ENCODE measurements around the gene WIPF2.
A peak's percentile ranks its signal among the peaks of the same experiment; 100 is the strongest.

Gene WIPF2

GRCh38 chr17:40218740-40219593, at the start of gene WIPF2:
Gene WIPF2 (plus strand): TSS chr17:40219304. CDS start chr17:40256460, 37,156 bp downstream.
- Mint-ChIP-seq H3K4me1 (peaks cover 34% of the 10 kb centered on the region), H3K4me3 (peak within 1 kb of the TSS; percentile 78), H3K9me3 (no peaks in the 10 kb centered on the region), H3K36me3 (peaks cover 5% of the 10 kb centered on the region), H3K27ac (peak within 1 kb of the TSS; percentile 99), H3K27me3 (no peaks in the 10 kb centered on the region)
- peak; percentile 98 for DNase-seq
- CTCF ChIA-PET: interaction anchor here (0.8 to 1.8 kb wide), 9 partner anchors 9 to 106 kb away, joined by 3 to 7 read pairs (median 4); no protein-coding TSS in a partner anchor

GRCh38 chr17:40170325-40170724, 48.8 kb upstream of the WIPF2 start:
- no peak for DNase-seq
- H3K36me3 Mint-ChIP-seq: peaks cover 58% of the 10 kb centered on the region
- H3K9me3 Mint-ChIP-seq: no peaks in the 10 kb centered on the region
- no peak overlapping the region for H3K27ac Mint-ChIP-seq
- peaks cover 4% of the 10 kb centered on the region for H3K4me1 Mint-ChIP-seq
- H3K27me3 Mint-ChIP-seq: no peaks in the 10 kb centered on the region
- CTCF ChIA-PET: interaction anchor here (0.6 to 3.6 kb wide), 4 partner anchors 57 to 157 kb away, joined by 3 to 19 read pairs (median 4); no protein-coding TSS in a partner anchor
- H3K4me3 Mint-ChIP-seq: no peak overlapping the region

- H3K4me3 Mint-ChIP-seq: no peak overlapping the region
- no peak for DNase-seq
- no peaks in the 10 kb centered on the region for H3K9me3 Mint-ChIP-seq
- peaks cover 55% of the 10 kb centered on the region for H3K36me3 Mint-ChIP-seq
- no peaks in the 10 kb centered on the region for H3K27me3 Mint-ChIP-seq
- CTCF ChIA-PET: interaction anchor here (3.6 kb wide), 1 partner anchor 58 kb away, joined by 19 read pairs; no protein-coding TSS in a partner anchor
- no peak overlapping the region for H3K27ac Mint-ChIP-seq
- H3K4me1 Mint-ChIP-seq: peaks cover 6% of the 10 kb centered on the region
Measured at GRCh38 chr17:40171750-40172149, 47.4 kb upstream of the WIPF2 start.

DNA sequence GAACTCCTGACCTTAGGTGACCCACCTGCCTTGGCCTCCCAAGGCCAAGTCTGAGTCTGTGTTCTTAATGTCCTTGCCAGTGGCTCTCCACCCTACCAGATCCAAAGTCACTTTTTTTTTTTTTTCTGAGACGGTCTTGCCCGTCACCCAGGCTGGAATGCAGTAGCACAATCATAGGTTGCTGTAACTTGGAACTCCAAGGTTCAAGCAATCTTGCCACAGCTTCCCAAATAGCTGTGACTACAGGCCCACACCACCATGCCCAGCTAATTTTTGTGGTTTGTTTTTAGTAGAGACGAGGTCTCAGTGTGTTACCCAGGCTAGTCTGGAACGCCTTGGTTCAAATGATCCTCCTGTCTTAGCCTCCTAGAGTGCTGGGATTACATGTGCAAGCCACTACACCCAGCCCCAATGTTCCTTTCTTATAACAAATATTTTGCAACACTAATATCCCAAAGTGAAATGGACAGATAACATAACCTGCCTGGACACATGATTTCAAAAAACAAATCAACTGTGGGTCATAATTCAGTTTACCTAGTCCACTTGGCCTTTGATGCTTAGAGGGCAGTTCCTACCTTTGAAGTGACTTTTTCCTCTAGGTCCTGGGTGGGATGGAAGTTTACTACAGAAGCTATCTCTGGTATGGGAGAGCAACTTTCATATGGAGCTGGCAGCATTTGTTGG, 45.9 kb upstream of the WIPF2 start:
- DNase-seq: no peak

DNA sequence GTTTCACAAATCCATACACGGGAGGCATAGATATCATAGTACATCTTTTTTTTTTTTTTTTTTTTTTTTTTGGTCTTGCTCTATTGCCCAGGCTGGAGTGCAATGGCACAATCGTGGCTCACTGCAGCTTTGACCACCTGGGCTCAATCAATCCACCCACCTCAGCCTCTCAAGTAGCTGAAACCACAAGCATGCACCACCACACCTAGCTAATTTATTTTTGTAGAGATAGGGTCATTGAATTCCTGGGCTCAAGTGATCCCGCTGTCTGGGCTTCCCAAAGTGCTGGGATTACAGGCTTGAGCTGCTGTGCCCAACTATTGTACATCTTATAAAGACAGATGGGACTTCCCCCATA, 45.3 kb upstream of the WIPF2 start:
- no peak overlapping the region for H3K27ac Mint-ChIP-seq
- CTCF ChIA-PET: no interaction called here
- H3K9me3 Mint-ChIP-seq: no peaks in the 10 kb centered on the region
- H3K4me3 Mint-ChIP-seq: no peak overlapping the region
- H3K4me1 Mint-ChIP-seq: peaks cover 9% of the 10 kb centered on the region
- peaks cover 7% of the 10 kb centered on the region for H3K27me3 Mint-ChIP-seq
- no peak for DNase-seq
- peaks cover 37% of the 10 kb centered on the region for H3K36me3 Mint-ChIP-seq

More for the DNA sequence above, 45.9 kb upstream of the WIPF2 start:
- CTCF ChIA-PET: interaction anchor here (1.0 to 3.6 kb wide), 2 partner anchors 18 to 60 kb away, joined by 4 to 19 read pairs; no protein-coding TSS in a partner anchor
- Mint-ChIP-seq H3K4me1 (peaks cover 10% of the 10 kb centered on the region), H3K36me3 (peaks cover 43% of the 10 kb centered on the region), H3K9me3 (no peaks in the 10 kb centered on the region), H3K4me3 (no peak overlapping the region), H3K27ac (peak overlapping the region; percentile 50), H3K27me3 (peaks cover 1% of the 10 kb centered on the region)

DNA sequence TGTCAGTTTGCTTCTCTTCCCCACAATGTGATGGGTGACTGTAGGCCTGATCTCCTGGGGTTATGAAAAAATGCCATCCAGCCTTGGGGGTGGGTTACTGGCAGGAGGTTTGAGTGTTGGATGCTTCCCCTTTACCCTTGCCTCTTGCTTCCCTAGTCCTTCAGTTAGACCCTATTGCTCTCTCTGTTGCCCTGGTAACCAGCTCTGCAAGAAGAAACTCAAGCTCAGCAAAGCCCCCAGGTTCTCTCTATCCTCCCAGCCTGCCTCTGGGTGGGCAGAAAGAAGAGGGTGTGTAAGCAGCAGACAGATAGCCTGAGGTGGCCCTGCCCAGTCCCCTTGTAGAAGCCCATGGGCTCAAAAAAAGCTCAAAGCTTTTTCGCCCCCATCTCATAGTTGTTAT, 44.6 kb upstream of the WIPF2 start:
- no peak overlapping the region for H3K4me3 Mint-ChIP-seq
- no peak for DNase-seq
- no peak overlapping the region for H3K27ac Mint-ChIP-seq
- peaks cover 31% of the 10 kb centered on the region for H3K36me3 Mint-ChIP-seq
- CTCF ChIA-PET: interaction anchor here (1.0 to 2.9 kb wide), 2 partner anchors 16 to 61 kb away, joined by 5 to 18 read pairs; no protein-coding TSS in a partner anchor
- no peaks in the 10 kb centered on the region for H3K9me3 Mint-ChIP-seq
- H3K4me1 Mint-ChIP-seq: peaks cover 9% of the 10 kb centered on the region
- peaks cover 8% of the 10 kb centered on the region for H3K27me3 Mint-ChIP-seq

- Mint-ChIP-seq H3K27me3 (peaks cover 8% of the 10 kb centered on the region), H3K36me3 (peaks cover 24% of the 10 kb centered on the region), H3K4me3 (no peak overlapping the region), H3K4me1 (peaks cover 9% of the 10 kb centered on the region), H3K27ac (no peak overlapping the region), H3K9me3 (no peaks in the 10 kb centered on the region)
- DNase-seq: no peak
- CTCF ChIA-PET: interaction anchor here (0.8 to 2.9 kb wide), 5 partner anchors 8 to 100 kb away, joined by 3 to 18 read pairs (median 4); no protein-coding TSS in a partner anchor
Measured at GRCh38 chr17:40175928-40176753, 43.0 kb upstream of the WIPF2 start.

- CTCF ChIA-PET: interaction anchor here (1.1 to 2.9 kb wide), 4 partner anchors 9 to 101 kb away, joined by 3 to 18 read pairs (median 5); no protein-coding TSS in a partner anchor
- Mint-ChIP-seq H3K27ac (no peak overlapping the region), H3K36me3 (peaks cover 19% of the 10 kb centered on the region), H3K4me1 (peaks cover 9% of the 10 kb centered on the region), H3K4me3 (peak overlapping the region; percentile 35), H3K27me3 (peaks cover 8% of the 10 kb centered on the region), H3K9me3 (no peaks in the 10 kb centered on the region)
- DNase-seq: no peak
Measured at GRCh38 chr17:40176754-40177110, 42.4 kb upstream of the WIPF2 start.

DNA sequence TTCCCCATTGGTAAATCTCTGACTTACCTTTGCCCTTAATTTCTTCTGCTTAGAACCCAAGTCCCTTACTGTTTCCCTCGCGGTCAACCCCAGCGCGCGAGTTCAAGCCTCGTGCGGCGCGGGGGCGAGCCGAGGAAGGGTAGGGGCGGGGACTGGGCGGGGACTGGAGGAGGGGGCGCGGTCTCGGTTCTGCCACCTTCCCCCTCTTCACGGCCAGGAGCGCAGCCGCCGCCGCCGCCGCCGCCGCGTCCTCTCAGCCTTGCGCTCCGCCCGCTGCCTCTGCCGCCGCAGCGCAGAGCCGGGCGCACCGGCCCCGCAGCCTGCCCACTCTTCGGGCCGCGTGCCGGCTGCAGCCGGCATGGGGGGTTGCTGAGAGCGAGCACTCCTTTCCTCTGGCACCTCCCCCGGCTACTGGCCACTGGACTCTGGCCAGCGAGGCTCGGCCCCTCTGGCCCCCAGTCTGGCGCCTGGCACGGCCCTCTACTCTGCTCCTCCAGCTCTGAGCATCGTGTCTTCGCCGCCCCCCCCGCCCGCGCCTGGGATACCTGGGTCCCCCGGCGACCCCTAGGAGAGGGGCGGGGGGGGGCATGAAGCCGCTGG, 41.7 kb upstream of the WIPF2 start, which contains the start of gene RAPGEFL1:
TSS of gene RAPGEFL1 (plus strand) at position 196 of the 600 bp plus-strand sequence. CDS start at position 588, 392 bp downstream.
- DNase-seq: peak; percentile 89
- H3K9me3 Mint-ChIP-seq: no peaks in the 10 kb centered on the region
- peak within 1 kb of the TSS; percentile 83 for H3K27ac Mint-ChIP-seq
- H3K36me3 Mint-ChIP-seq: peaks cover 19% of the 10 kb centered on the region
- CTCF ChIA-PET: interaction anchor here (1.0 to 2.9 kb wide), 6 partner anchors 9 to 101 kb away, joined by 3 to 18 read pairs (median 5); no protein-coding TSS in a partner anchor
- H3K27me3 Mint-ChIP-seq: peaks cover 8% of the 10 kb centered on the region
- H3K4me1 Mint-ChIP-seq: peaks cover 9% of the 10 kb centered on the region
- peak within 1 kb of the TSS; percentile 35 for H3K4me3 Mint-ChIP-seq

- DNase-seq: no peak
- H3K9me3 Mint-ChIP-seq: no peaks in the 10 kb centered on the region
- no peak overlapping the region for H3K27ac Mint-ChIP-seq
- no peak overlapping the region for H3K4me3 Mint-ChIP-seq
- CTCF ChIA-PET: interaction anchor here (1.0 to 2.4 kb wide), 4 partner anchors 10 to 65 kb away, joined by 3 to 7 read pairs (median 4); no protein-coding TSS in a partner anchor
- peaks cover 8% of the 10 kb centered on the region for H3K27me3 Mint-ChIP-seq
- peaks cover 17% of the 10 kb centered on the region for H3K36me3 Mint-ChIP-seq
- peaks cover 9% of the 10 kb centered on the region for H3K4me1 Mint-ChIP-seq
Measured at GRCh38 chr17:40178021-40178601, 41.0 kb upstream of the WIPF2 start.

GRCh38 chr17:40178660-40179059, 40.4 kb upstream of the WIPF2 start:
- peaks cover 9% of the 10 kb centered on the region for H3K4me1 Mint-ChIP-seq
- CTCF ChIA-PET: interaction anchor here (1.0 to 2.4 kb wide), 4 partner anchors 10 to 66 kb away, joined by 3 to 7 read pairs (median 4); no protein-coding TSS in a partner anchor
- H3K27ac Mint-ChIP-seq: no peak overlapping the region
- peaks cover 8% of the 10 kb centered on the region for H3K27me3 Mint-ChIP-seq
- peaks cover 12% of the 10 kb centered on the region for H3K36me3 Mint-ChIP-seq
- no peak overlapping the region for H3K4me3 Mint-ChIP-seq
- DNase-seq: no peak
- no peaks in the 10 kb centered on the region for H3K9me3 Mint-ChIP-seq

GRCh38 chr17:40179923-40180659, 39.0 kb upstream of the WIPF2 start:
- CTCF ChIA-PET: interaction anchor here (0.9 to 1.3 kb wide), 4 partner anchors 11 to 168 kb away, joined by 3 to 4 read pairs (median 3); no protein-coding TSS in a partner anchor
- H3K36me3 Mint-ChIP-seq: peaks cover 6% of the 10 kb centered on the region
- no peak overlapping the region for H3K4me3 Mint-ChIP-seq
- H3K27ac Mint-ChIP-seq: no peak overlapping the region
- H3K9me3 Mint-ChIP-seq: no peaks in the 10 kb centered on the region
- peaks cover 9% of the 10 kb centered on the region for H3K4me1 Mint-ChIP-seq
- H3K27me3 Mint-ChIP-seq: peaks cover 8% of the 10 kb centered on the region
- DNase-seq: no peak
